Measurements from ENCODE around the gene DNAJC7.
"Not testable (repeated sequence)": the region's sequence is repeated elsewhere in the genome, so short reads cannot be mapped to it uniquely, and the experiment has no call there.

Gene DNAJC7

GRCh38 chr17:42013740-42014139 lies 3.5 kb downstream of the DNAJC7 start:
- in situ Hi-C loops (cut with MboI; ENCODE audit: low sequenced_read_pairs), result not testable (repeated sequence)

DNA sequence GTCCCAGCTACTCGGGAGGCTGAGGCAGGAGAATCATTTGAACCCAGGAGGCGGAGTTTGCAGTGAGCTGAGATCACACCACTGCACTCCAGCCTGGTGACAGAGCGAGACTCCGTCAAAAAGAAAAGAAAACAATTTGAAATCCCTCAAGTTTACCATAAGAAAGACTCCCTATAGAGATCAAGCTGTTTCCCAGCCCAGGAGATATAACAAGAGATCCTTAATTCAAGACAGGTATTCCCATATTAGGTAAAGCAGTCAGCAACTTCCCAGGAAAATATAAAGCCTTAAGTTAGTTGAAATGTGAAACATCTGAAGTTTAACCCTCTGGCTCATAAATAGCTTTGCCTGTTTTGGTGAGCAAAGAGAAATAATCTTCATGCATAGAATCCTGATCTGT lies 4.9 kb downstream of the DNAJC7 start:
- in situ Hi-C loops (cut with MboI; ENCODE audit: low sequenced_read_pairs), result not testable (repeated sequence)

DNA sequence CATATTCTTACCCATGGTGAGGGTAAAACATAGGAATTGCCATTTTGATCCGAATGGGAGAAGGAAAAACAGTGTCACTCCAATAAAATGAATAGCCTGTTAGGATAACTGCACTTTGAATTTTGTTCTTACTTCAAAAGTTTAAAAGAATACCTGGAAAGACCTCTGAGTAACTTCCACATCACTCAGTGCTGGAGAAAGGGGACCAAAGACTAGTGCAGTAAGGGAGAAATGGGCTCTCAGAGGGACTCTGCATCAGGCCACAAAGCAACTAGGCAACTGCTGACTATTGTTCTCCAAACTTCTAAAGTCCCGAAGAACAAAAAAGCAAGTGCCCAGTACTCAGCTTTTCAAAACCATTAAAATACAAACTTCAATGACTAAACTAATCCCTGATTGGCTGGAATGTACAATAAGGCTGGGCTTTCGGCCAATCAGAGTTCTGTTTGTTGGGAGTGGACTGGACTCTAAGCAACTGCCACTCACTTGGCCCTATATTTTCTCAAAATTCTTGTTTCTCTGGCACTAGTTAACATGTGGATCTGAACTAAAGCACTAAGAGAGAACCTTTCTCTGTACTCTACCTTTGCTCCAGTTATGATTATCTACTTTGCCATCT lies 6.2 kb downstream of the DNAJC7 start:
- in situ Hi-C loops (cut with MboI; ENCODE audit: low sequenced_read_pairs), result no loop called here

DNA sequence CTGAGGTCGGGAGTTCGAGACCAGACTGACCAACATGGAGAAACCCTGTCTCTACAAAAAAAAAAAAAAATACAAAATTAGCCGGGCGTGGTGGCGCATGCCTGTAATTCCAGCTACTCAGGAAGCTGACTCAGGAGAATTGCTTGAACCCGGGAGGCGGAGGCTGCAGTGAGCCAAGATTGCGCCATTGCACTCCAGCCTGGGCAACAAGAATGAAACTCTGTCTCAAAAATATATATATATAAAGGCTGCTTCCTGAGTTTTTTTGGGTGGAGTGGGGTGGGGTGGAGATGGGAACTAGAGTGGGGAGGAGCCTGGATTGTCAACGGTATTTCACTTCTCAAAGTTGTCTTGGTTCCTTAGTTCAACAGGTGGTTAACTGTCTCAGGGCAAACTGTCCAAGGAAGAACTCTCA lies 7.0 kb downstream of the DNAJC7 start:
- in situ Hi-C loops (cut with MboI; ENCODE audit: low sequenced_read_pairs), result not testable (repeated sequence)

- in situ Hi-C loops (cut with MboI; ENCODE audit: low sequenced_read_pairs), result no loop called here
Observed at GRCh38 chr17:42009170-42009569, 8.1 kb downstream of the DNAJC7 start.

DNA sequence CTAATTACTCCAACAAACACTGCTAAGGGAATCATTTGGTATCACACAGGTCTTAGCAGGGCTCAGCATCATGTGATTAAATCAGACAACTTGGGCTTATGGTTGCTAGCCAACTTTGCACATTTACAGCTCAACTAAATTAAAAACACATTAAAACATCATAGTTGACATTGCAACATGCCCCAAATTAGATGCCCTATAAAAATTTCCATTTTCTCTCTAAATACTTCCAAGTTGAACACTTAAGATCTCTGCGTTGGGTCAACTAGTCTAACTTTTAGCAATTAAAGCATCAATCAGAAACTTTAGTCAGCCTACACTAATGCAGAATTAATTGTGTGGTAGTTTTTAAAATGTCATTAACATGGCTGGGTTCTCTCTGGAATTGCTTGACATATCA lies 12.1 kb downstream of the DNAJC7 start:
- in situ Hi-C loops (cut with MboI; ENCODE audit: low sequenced_read_pairs), result no loop called here

GRCh38 chr17:42002792-42003301 lies 14.4 kb downstream of the DNAJC7 start:
- in situ Hi-C loops (cut with MboI; ENCODE audit: low sequenced_read_pairs), result no loop called here

GRCh38 chr17:42002175-42002791 lies 15.0 kb downstream of the DNAJC7 start:
- in situ Hi-C loops (cut with MboI; ENCODE audit: low sequenced_read_pairs), result no loop called here

DNA sequence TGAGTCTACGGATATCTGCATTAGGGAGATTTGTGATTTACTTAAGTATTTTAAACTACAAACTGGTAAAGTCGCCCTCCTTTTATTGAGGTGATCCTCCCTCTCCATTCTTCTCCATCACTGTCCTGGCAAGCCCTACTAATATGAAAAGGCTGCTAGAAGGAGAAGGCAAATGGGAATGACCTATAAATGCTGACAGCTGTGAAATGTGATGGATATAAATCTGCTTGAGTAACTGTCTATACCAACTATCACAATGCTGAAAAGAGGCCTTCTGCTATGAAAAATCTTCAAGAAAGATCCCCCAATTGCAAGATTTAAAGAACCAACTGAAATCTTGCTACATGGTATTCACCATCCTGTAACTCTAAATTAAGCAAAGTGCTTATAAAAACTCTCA lies 15.5 kb downstream of the DNAJC7 start:
- in situ Hi-C loops (cut with MboI; ENCODE audit: low sequenced_read_pairs), result no loop called here

- in situ Hi-C loops (cut with MboI; ENCODE audit: low sequenced_read_pairs), result no loop called here
Observed at GRCh38 chr17:42000413-42001133, 16.7 kb downstream of the DNAJC7 start.

DNA sequence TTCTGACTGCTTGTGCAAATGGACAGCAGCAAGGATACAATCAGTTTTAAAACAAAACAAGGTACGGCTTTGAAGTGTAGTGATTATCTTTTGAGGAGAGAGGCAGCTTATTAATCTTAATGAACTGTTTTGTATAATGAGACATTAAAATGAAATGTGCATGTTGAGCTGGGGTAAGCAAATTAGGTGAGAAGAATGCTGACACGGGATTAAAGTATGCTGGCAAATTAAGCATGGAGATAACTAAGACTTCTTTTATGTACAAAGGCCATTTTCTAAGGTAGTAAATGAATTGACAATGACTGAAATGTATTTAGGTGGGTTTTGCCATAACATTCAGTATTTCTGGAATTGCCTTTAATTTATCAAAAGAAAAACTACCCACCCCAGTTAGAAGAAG lies 18.7 kb downstream of the DNAJC7 start:
- in situ Hi-C loops (cut with MboI; ENCODE audit: low sequenced_read_pairs), result no loop called here

DNA sequence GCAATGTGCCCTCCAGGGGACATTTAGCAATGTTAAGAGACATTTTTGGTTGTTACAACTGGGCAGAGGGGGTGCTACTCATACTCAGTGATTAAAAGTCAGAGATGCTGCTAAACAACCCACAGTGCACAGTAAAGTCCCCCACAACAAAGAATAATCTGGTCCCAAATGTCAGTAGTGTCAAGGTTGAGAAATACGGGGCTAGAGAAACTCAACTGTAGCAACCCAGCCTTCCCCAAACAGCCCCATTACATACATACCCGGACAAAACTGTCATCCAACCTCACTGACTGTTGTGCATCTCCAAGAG lies 20.4 kb downstream of the DNAJC7 start:
- in situ Hi-C loops (cut with MboI; ENCODE audit: low sequenced_read_pairs), result no loop called here

DNA sequence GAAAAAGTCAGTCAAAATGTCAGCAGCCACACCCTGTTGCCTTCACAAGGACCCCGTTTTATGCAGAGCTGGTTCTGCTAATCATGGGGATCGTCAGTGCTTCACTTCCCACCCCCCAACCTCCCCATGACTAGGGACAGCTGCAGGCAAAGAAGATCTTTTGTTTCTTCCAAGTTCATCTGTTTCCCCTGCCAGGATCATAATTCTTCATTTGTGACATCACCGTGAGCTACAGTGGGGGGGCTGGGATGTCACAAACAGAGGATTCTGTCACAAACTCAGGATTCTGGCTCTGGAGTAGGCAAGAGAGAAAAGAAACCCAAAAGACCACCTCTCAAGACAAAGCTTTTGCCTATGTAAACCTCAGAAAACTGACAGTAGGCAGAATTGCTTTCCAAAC lies 24.7 kb downstream of the DNAJC7 start:
- in situ Hi-C loops (cut with MboI; ENCODE audit: low sequenced_read_pairs), result no loop called here

- in situ Hi-C loops (cut with MboI; ENCODE audit: low sequenced_read_pairs), result no loop called here
Observed at GRCh38 chr17:41989702-41990419, 27.4 kb downstream of the DNAJC7 start.

DNA sequence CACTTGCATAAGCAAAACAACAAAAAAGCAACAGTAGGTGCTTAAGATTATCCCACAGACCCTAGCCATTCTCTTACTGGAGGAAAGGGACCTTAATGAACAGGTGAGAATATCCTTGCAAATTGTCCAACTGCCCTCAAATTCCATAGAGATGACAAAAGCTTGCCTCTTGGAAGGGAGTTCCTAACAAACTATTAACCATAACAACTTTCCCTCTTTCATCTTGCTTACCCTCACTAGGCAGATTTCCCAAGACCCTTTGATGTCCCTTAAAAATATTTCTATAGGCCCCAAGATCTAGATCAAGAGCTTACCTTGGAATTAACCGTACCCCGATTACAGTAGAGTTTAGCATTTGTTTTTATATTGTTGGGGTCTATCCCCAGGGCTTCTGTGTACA lies 28.8 kb downstream of the DNAJC7 start:
- in situ Hi-C loops (cut with MboI; ENCODE audit: low sequenced_read_pairs), result no loop called here

- in situ Hi-C loops (cut with MboI; ENCODE audit: low sequenced_read_pairs), result no loop called here
Observed at GRCh38 chr17:41987642-41988041, 29.6 kb downstream of the DNAJC7 start.

DNA sequence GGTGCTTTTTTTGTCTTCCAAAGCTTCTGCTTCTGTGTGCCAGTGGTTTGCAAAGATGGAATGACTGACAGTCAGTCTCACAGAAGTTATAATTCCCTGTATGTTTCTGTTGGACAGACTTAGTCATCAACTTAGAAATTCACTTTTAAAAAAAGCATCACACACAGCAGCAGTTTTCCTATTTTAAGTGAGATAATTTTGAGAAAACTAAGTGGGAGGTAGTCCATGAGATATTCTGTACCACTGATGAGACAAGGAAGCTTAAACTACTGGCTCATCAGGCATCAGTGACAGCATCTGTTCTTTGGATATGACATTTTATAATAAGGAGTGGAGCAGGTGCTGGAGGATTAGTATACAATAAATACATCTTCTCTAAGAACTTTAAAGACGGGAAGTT lies 30.6 kb downstream of the DNAJC7 start:
- in situ Hi-C loops (cut with MboI; ENCODE audit: low sequenced_read_pairs), result no loop called here

GRCh38 chr17:41985919-41986318 lies 31.3 kb downstream of the DNAJC7 start:
- in situ Hi-C loops (cut with MboI; ENCODE audit: low sequenced_read_pairs), result no loop called here

- in situ Hi-C loops (cut with MboI; ENCODE audit: low sequenced_read_pairs), result no loop called here
Observed at GRCh38 chr17:41984454-41984853, 32.8 kb downstream of the DNAJC7 start.

- in situ Hi-C loops (cut with MboI; ENCODE audit: low sequenced_read_pairs), result no loop called here
Observed at GRCh38 chr17:41982026-41982760, 35.0 kb downstream of the DNAJC7 start.

- in situ Hi-C loops (cut with MboI; ENCODE audit: low sequenced_read_pairs), result no loop called here
Observed at GRCh38 chr17:41977991-41978390, 39.2 kb downstream of the DNAJC7 start.

All from HL-60/S4 (cell line).